Brain microvascular endothelial cell (primary cell): ENCODE results near the gene ACAN.

Source experiments
- DNase-seq: peaks from one replicate; pipeline ENCODE4 v3.0.0-alpha.2; 2020
- H3K27ac ChIP-seq: fragments of 250-450 bp; sonication (Bioruptor Pico); 2 replicates; pipeline ENCODE4 v1.5.1; 2020; ENCODE audit warnings: mild to moderate bottlenecking, moderate library complexity
- H3K27me3 ChIP-seq: fragments of 250-450 bp; sonication (Bioruptor Pico); replicated peaks from 2 replicates; pipeline ENCODE4 v1.5.1; 2020; ENCODE audit warnings: mild to moderate bottlenecking
- H3K36me3 ChIP-seq: fragments of 250-450 bp; sonication (Bioruptor Pico); replicated peaks from 2 replicates; pipeline ENCODE4 v1.5.1; 2020; ENCODE audit warnings: mild to moderate bottlenecking
- H3K4me3 ChIP-seq: 2 replicates; pipeline ENCODE4 v1.5.1; 2011; ENCODE audit warnings: low read depth, mild to moderate bottlenecking, control low read depth, low read length, moderate library complexity
- CTCF ChIP-seq: IDR thresholded peaks from 2 replicates; pipeline ENCODE4 v1.5.1; 2011; ENCODE audit warnings: low read depth, mild to moderate bottlenecking, moderate library complexity, low read length, control low read depth, inconsistent platforms; ENCODE audit errors: missing control alignments
- in situ Hi-C: cut with HindIII; loops from 2 replicates; pipeline ENCODE4 v1.10.0; 2017; ENCODE audit warnings: low sequenced_read_pairs, low pct_ligation_motif_present

The ACAN gene

GRCh38 chr15:88887068-88887580, 83.9 kb downstream of the ACAN start:
- Histone ChIP-seq H3K36me3 (no peaks in the 10 kb centered on the region), H3K27ac (no peak overlapping the region), H3K4me3 (no peak overlapping the region), H3K27me3 (no peaks in the 10 kb centered on the region)
- DNase-seq, result no peak
- in situ Hi-C loops, result no loop called here
- TF ChIP-seq CTCF, result no peak

- DNase-seq, result no peak
- Histone ChIP-seq H3K27me3 (no peaks in the 10 kb centered on the region), H3K36me3 (no peaks in the 10 kb centered on the region), H3K27ac (no peak overlapping the region), H3K4me3 (no peak overlapping the region)
- TF ChIP-seq CTCF, result no peak
- in situ Hi-C loops, result no loop called here
Measured at GRCh38 chr15:88888719-88889118, 85.5 kb downstream of the ACAN start.

- in situ Hi-C loops, result no loop called here
- H3K36me3 ChIP-seq, result no peaks in the 10 kb centered on the region
Measured at GRCh38 chr15:88890495-88890894, 87.3 kb downstream of the ACAN start.

GRCh38 chr15:88891540-88892254, 88.5 kb downstream of the ACAN start:
- no peak for DNase-seq
- in situ Hi-C loops, result no loop called here
- TF ChIP-seq CTCF, result no peak

More at GRCh38 chr15:88890495-88890894, 87.3 kb downstream of the ACAN start:
- Histone ChIP-seq H3K4me3 (no peak overlapping the region), H3K27me3 (no peaks in the 10 kb centered on the region), H3K27ac (no peak overlapping the region)
- TF ChIP-seq CTCF, result no peak
- DNase-seq, result no peak

GRCh38 chr15:88894348-88894818, 91.1 kb downstream of the ACAN start:
- TF ChIP-seq CTCF, result peak; percentile 89
- H3K27ac ChIP-seq, result no peak overlapping the region
- peak overlapping the region; percentile 55 for H3K4me3 ChIP-seq
- DNase-seq, result no peak
- no peaks in the 10 kb centered on the region for H3K36me3 ChIP-seq
- no peaks in the 10 kb centered on the region for H3K27me3 ChIP-seq
- in situ Hi-C loops, result no loop called here

More at GRCh38 chr15:88891540-88892254, 88.5 kb downstream of the ACAN start:
- no peaks in the 10 kb centered on the region for H3K36me3 ChIP-seq
- H3K27me3 ChIP-seq, result no peaks in the 10 kb centered on the region
- no peak overlapping the region for H3K4me3 ChIP-seq
- H3K27ac ChIP-seq, result no peak overlapping the region
